Progenitor cell of endocrine pancreas (in vitro differentiated cells): Measurements from ENCODE around the gene DDX43. TPM values are rescaled to one million over a fixed set of nuclear protein-coding genes. Genes with fewer than 3 reads are reported as not detected.
"Not testable (repeated sequence)": the region's sequence is repeated elsewhere in the genome, so short reads cannot be mapped to it uniquely, and the experiment has no call there.

ENCODE experiments used
- DNase-seq: peaks from one replicate; pipeline ENCODE4 v3.0.0; 2021; ENCODE audit warnings: low spot score; ENCODE audit not compliant: unreplicated experiment
- H3K27ac Mint-ChIP-seq: 2 replicates; pipeline ENCODE4 v1.8.0; 2021; ENCODE audit warnings: mild to moderate bottlenecking, moderate library complexity, mixed read lengths
- H3K27me3 Mint-ChIP-seq: 2 replicates; pipeline ENCODE4 v1.8.0; 2021; ENCODE audit warnings: mixed read lengths
- H3K36me3 Mint-ChIP-seq: 2 replicates; pipeline ENCODE4 v1.8.0; 2022; ENCODE audit warnings: mixed read lengths; ENCODE audit not compliant: insufficient read depth
- H3K4me1 Mint-ChIP-seq: 2 replicates; pipeline ENCODE4 v1.8.0; 2021; ENCODE audit warnings: low read depth, mixed read lengths
- H3K4me3 Mint-ChIP-seq: 2 replicates; pipeline ENCODE4 v1.8.0; 2021; ENCODE audit warnings: low read depth, mild to moderate bottlenecking, moderate library complexity, mixed read lengths
- H3K9me3 Mint-ChIP-seq: 2 replicates; pipeline ENCODE4 v1.8.0; 2021; ENCODE audit warnings: low read depth, mixed read lengths
- CTCF ChIP-seq: fragments of 200-600 bp; sonication (generic); IDR thresholded peaks from one replicate; pipeline ENCODE4 v1.5.0; 2021; ENCODE audit warnings: antibody characterized with exemption, mild to moderate bottlenecking; ENCODE audit not compliant: unreplicated experiment
- total RNA-seq: library from RNA; stranded (reverse); gene quantifications from 2 replicates; pipeline ENCODE4 v1.2.1, GENCODE V29; 2021

Gene DDX43
- total RNA-seq, 1 donor from 2014 or later = not detected

DNA sequence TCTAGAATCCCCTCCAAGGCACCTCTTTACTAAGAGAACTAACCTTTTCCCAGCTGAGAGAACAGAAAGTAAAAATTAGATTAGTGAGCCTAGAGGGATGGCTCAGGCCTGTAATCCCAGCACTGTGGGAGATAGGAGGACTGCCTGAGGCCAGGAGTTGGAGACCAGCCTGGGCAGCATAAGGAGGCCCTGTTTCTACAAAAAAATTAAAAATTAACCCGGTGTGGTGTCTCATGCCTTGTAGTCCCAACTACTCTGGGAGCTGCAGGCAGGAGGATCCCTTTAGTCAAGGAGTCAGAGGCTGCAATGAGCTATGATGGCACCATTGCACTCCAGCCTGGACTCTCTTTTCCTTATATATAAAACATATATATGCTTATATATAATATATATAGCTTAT is 19.4 kb upstream of the DDX43 start:
- no peak for TF ChIP-seq CTCF
- DNase-seq = no peak
- Mint-ChIP-seq H3K4me1 (no peaks in the 10 kb centered on the region), H3K27ac (no peak overlapping the region), H3K9me3 (peaks cover 1% of the 10 kb centered on the region), H3K4me3 (no peak overlapping the region), H3K36me3 (no peaks in the 10 kb centered on the region), H3K27me3 (no peaks in the 10 kb centered on the region)

DNA sequence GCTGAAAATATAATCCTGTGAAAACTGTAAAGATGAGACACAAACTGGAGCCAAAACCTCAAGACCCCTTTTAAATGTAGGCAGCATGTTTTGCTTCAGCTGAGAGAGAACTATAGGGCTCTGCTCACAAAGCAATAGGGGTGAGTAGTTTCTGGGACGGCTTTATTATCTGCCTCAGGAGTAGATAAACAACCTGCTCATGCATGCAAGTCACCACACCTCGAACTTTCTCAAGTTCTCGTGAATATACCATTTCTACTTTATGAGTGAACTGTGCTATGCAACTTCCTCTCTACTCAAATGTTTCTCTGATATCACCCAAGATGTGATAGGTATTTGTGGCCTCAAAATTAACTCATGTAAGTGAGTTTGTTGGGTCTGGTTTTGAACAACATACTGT is 17.4 kb upstream of the DDX43 start:
- Mint-ChIP-seq H3K36me3 (no peaks in the 10 kb centered on the region), H3K4me3 (no peak overlapping the region), H3K27me3 (no peaks in the 10 kb centered on the region), H3K27ac (no peak overlapping the region), H3K4me1 (no peaks in the 10 kb centered on the region), H3K9me3 (no peaks in the 10 kb centered on the region)
- TF ChIP-seq CTCF = no peak
- DNase-seq = no peak

GRCh38 chr6:73381531-73381930 is 13.1 kb upstream of the DDX43 start:
- H3K9me3 Mint-ChIP-seq, DNase-seq, H3K27me3 Mint-ChIP-seq, H3K27ac Mint-ChIP-seq, H3K4me1 Mint-ChIP-seq, H3K36me3 Mint-ChIP-seq, H3K4me3 Mint-ChIP-seq: not testable (repeated sequence)

DNA sequence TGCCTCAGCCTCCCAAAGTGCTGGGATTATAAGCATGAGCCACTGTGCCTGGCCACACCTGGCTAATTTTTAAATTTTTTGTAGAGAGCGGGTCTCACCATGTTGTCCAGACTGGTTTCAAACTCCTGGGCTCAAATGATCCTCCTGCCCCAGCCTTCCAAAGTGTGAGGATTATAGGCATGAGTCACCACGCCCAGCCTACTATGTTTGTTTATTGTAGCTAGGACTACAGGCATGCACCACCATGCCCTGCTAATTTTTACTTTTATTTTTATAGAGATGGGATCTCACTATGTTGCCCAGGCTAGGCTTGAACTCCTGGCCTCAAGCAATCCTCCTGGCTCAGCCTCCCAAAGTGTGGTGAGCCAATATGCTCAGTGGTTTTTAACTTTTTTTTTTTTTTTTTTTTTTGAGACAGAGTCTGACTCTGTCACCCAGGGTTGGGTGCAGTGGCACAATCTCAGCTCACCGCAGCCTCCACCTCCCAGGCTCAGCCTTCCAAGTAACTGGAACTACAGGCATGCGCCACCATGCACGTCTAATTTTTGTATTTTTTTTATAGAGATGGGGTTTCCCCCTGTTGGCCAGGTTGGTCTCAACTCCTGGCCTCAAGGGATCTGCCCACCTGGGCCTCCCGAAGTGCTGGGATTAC is 12.0 kb upstream of the DDX43 start:
- Mint-ChIP-seq H3K4me1 (no peaks in the 10 kb centered on the region), H3K27ac (no peak overlapping the region), H3K4me3 (no peak overlapping the region), H3K36me3 (no peaks in the 10 kb centered on the region), H3K27me3 (no peaks in the 10 kb centered on the region), H3K9me3 (no peaks in the 10 kb centered on the region)
- TF ChIP-seq CTCF = no peak
- no peak for DNase-seq

DNA sequence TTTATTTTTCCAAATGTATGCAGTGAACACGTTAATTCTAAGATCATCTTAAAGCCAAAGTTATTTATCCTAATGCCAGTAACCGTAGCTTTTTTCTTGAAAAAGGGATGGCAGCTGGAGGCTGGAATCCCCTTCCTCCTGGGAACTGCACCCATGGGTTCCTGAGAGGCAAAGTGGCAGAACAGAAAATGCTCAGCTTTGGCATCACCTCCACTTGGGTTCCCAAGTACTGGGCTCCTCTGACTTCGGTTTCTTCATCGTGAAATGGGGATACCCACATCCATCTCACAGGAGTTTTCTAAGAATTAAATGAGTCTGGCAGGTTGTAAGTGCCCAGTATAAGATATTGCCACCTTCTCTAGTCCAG is 6.2 kb upstream of the DDX43 start:
- H3K4me3 Mint-ChIP-seq = peak overlapping the region; percentile 76
- H3K4me1 Mint-ChIP-seq = peaks cover 1% of the 10 kb centered on the region
- no peak for DNase-seq
- no peak overlapping the region for H3K27ac Mint-ChIP-seq
- no peak for TF ChIP-seq CTCF
- H3K9me3 Mint-ChIP-seq = no peaks in the 10 kb centered on the region
- peaks cover 17% of the 10 kb centered on the region for H3K27me3 Mint-ChIP-seq
- no peaks in the 10 kb centered on the region for H3K36me3 Mint-ChIP-seq

DNA sequence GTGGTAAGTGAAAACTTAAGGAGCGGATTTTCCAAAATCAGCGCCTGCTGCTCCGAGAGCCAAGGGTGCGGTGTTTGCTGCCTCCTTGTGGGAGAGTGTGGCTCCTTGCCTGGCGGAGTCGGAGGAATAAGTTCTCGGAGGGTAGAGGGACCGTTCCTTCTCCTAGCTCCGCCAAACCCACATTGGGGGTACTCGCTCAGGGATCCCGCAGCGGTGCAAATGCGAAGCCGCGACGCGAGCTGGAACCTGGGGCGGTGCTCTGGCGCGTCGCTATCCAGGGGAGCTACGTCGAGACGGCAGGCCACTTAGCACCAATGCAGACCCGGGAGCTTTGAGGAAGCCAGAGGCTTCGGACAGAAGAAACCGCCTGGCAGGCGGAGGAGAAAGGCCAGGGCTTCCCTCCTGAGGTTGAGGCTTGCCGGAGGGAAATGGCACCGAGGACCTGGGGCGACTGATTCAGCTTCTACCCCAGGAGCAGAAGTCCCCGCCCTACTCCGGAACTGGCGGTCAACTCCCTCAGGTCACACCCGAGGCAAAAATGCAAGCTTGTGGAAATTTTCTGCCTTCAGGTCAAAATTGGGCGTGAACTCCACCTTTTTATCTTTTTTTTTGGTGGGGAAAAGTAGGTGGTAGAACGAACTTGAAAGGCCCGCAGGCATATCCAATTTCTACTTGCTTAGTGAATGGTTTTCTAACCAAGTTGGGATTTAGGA is 5.7 kb upstream of the DDX43 start:
- peak; percentile 37 for DNase-seq
- Mint-ChIP-seq H3K4me1 (peaks cover 1% of the 10 kb centered on the region), H3K36me3 (no peaks in the 10 kb centered on the region), H3K27ac (peak overlapping the region; percentile 71), H3K9me3 (no peaks in the 10 kb centered on the region), H3K4me3 (peak overlapping the region; percentile 76), H3K27me3 (peaks cover 17% of the 10 kb centered on the region)
- TF ChIP-seq CTCF = peak; percentile 58
